GM23338 (cell line): ENCODE results near the gene FGF9. TPM values are rescaled to one million over a fixed set of nuclear protein-coding genes. Genes with fewer than 3 reads are reported as not detected.

Experiments used
- ATAC-seq: fragments of 200-7000 bp; cut with Tn5 transposase; 3 replicates; pipeline ENCODE4 v1.9.1; 2020
- DNase-seq: peaks from one replicate; pipeline ENCODE4 v3.0.0-alpha.2; 2015; ENCODE audit warnings: low spot score
- H2AFZ ChIP-seq: fragments of 200-600 bp; sonication (generic); 2 replicates; pipeline ENCODE4 v1.8.0; 2016; ENCODE audit warnings: antibody characterized with exemption, mild to moderate bottlenecking, moderate library complexity
- H3F3A ChIP-seq: fragments of 200-600 bp; sonication (generic); replicated peaks from 2 replicates; pipeline ENCODE4 v1.8.0; 2017; ENCODE audit warnings: antibody characterized with exemption, mixed run types, low read depth
- H3K27ac ChIP-seq: fragments of 200-600 bp; sonication (generic); 2 replicates; pipeline ENCODE4 v1.6.1; 2016; ENCODE audit warnings: low read depth
- H3K27me3 ChIP-seq: fragments of 200-600 bp; sonication (generic); 2 replicates; pipeline ENCODE4 v1.8.0; 2016; ENCODE audit warnings: mild to moderate bottlenecking, mixed run types, moderate library complexity; ENCODE audit not compliant: insufficient read depth
- H3K36me3 ChIP-seq: fragments of 200-600 bp; sonication (generic); 2 replicates; pipeline ENCODE4 v1.8.0; 2016; ENCODE audit warnings: mild to moderate bottlenecking; ENCODE audit not compliant: insufficient read depth
- H3K4me1 ChIP-seq: fragments of 200-600 bp; sonication (generic); 2 replicates; pipeline ENCODE4 v1.8.0; 2016; ENCODE audit warnings: mild to moderate bottlenecking, moderate library complexity; ENCODE audit not compliant: insufficient read depth
- H3K4me2 ChIP-seq: fragments of 200-600 bp; sonication (generic); 2 replicates; pipeline ENCODE4 v1.7.1; 2017; ENCODE audit warnings: mixed run types
- H3K4me3 ChIP-seq: fragments of 200-600 bp; sonication (generic); 2 replicates; pipeline ENCODE4 v1.6.1; 2016; ENCODE audit warnings: mixed run types
- H3K79me2 ChIP-seq: fragments of 200-600 bp; sonication (generic); replicated peaks from 2 replicates; pipeline ENCODE4 v1.8.0; 2017; ENCODE audit warnings: mild to moderate bottlenecking; ENCODE audit not compliant: insufficient read depth
- H3K9me2 ChIP-seq: fragments of 200-600 bp; sonication (generic); 2 replicates; pipeline ENCODE4 v1.8.0; 2017; ENCODE audit not compliant: insufficient read depth
- H4K20me1 ChIP-seq: fragments of 200-600 bp; sonication (generic); replicated peaks from 2 replicates; pipeline ENCODE4 v1.8.0; 2017; ENCODE audit warnings: mild to moderate bottlenecking; ENCODE audit not compliant: insufficient read depth
- H3K27ac Mint-ChIP-seq: 2 replicates; pipeline ENCODE4 v1.8.0; 2020; ENCODE audit warnings: inconsistent platforms, mild to moderate bottlenecking, moderate library complexity, mixed read lengths
- H3K27me3 Mint-ChIP-seq: 3 replicates; pipeline ENCODE4 v1.8.0; 2022; ENCODE audit warnings: low read depth, mild to moderate bottlenecking, moderate library complexity, mixed read lengths, inconsistent platforms; ENCODE audit not compliant: insufficient read depth, poor library complexity
- H3K36me3 Mint-ChIP-seq: 3 replicates; pipeline ENCODE4 v1.8.0; 2021; ENCODE audit warnings: low read depth, mild to moderate bottlenecking, inconsistent platforms, moderate library complexity, mixed read lengths
- H3K4me1 Mint-ChIP-seq: 3 replicates; pipeline ENCODE4 v1.8.0; 2020; ENCODE audit warnings: mild to moderate bottlenecking, inconsistent platforms, mixed read lengths
- H3K4me3 Mint-ChIP-seq: 3 replicates; pipeline ENCODE4 v1.8.0; 2021; ENCODE audit warnings: moderate library complexity, mild to moderate bottlenecking, inconsistent platforms, mixed read lengths
- H3K9me3 Mint-ChIP-seq: 3 replicates; pipeline ENCODE4 v1.8.0; 2020; ENCODE audit warnings: moderate library complexity, mild to moderate bottlenecking, inconsistent platforms, mixed read lengths
- EZH2 ChIP-seq: fragments of 200-600 bp; sonication (generic); IDR thresholded peaks from one replicate; pipeline ENCODE4 v1.8.0; 2017; ENCODE audit warnings: antibody characterized with exemption, mild to moderate bottlenecking, low read depth; ENCODE audit not compliant: unreplicated experiment
- EZH2phosphoT487 ChIP-seq: fragments of 200-600 bp; sonication (generic); IDR thresholded peaks from one replicate; pipeline ENCODE4 v1.8.1; 2018; ENCODE audit warnings: antibody characterized with exemption; ENCODE audit not compliant: unreplicated experiment
- JUNB ChIP-seq: IDR thresholded peaks from one replicate; pipeline ENCODE4 v1.6.1; 2016; ENCODE audit warnings: antibody characterized with exemption; ENCODE audit not compliant: unreplicated experiment
- NANOG ChIP-seq: IDR thresholded peaks from 2 replicates; pipeline ENCODE4 v1.6.1; 2016; ENCODE audit warnings: antibody characterized with exemption, borderline replicate concordance
- POLR2AphosphoS5 ChIP-seq: IDR thresholded peaks from 2 replicates; pipeline ENCODE4 v1.6.1; 2016; ENCODE audit warnings: antibody characterized with exemption, low read depth
- ZNF114 ChIP-seq: fragments of 250-450 bp; sonication (Bioruptor Pico); IDR thresholded peaks from 2 replicates; pipeline ENCODE4 v1.5.0; 2020; ENCODE audit warnings: mild to moderate bottlenecking, moderate library complexity
- polyA plus RNA-seq: library from polyadenylated mRNA; unstranded; fragments of >200 nt; fragmentation: Nextera tagmentation; extraction: Ambion mirVana; gene quantifications from 2 replicates; pipeline ENCODE4 v1.2.1, GENCODE V29; 2016
- total RNA-seq: library from RNA; depleted of rRNA; stranded (reverse); fragments of >200 nt; shearing (Covaris generic); gene quantifications from 2 replicates; pipeline ENCODE4 v1.2.3, GENCODE V29; 2014
- TF ChIP-seq, protein P1 (sequence below): IDR thresholded peaks from 2 replicates; pipeline ENCODE4 v1.6.1; 2016; ENCODE audit warnings: antibody characterized with exemption

Gene FGF9
- total and polyA plus RNA-seq, 2 experiments from 2014 or later, result 0.27 TPM; not detected in 1

DNA sequence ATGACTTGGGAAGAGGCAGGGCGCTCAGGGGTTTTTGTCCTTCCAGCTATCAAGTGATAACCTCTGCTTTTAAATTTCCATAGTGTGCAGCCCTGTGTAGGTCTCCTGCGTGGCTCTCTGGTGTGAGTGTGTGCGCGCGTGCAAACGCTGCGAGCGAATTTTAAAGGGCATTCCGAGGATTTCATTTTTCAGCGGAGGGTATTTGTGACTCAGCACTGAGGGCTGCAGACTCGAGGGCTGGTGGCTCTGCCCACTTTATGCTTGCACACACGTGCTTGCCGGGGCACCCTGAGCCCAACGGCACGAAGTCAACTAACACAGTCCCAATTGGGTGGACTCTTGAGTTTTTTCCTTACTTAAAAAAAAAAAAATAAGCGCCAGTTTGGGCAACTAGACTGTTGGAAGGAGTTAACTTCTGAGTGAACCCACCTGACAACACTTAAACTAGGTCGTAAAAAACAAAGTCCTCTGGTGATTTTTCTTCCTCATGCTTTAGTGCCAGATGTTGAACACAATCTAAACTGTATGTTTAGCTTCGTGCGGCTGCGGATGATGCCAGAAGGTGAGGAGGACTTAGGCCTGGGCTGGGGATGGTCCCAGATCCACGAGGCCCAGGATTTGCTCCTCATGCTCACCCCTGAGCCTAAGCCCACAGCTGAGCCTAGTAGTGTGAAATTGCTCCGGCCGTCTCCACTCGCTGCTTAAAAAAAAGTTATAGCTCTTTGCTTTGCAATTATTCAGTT, 2.1 kb downstream of the FGF9 start:
- H3K9me2 ChIP-seq, result no peaks in the 10 kb centered on the region
- ATAC-seq (no peak), DNase-seq (no peak)
- TF ChIP-seq EZH2, result peak; percentile 80
- no peak for TF ChIP-seq ZNF114
- TF ChIP-seq EZH2phosphoT487, result no peak
- peak overlapping the region; percentile 63 for H3K4me3 Mint-ChIP-seq
- no peak overlapping the region for H3K27ac Mint-ChIP-seq
- H3K36me3 ChIP-seq, result no peaks in the 10 kb centered on the region
- H3K4me1 ChIP-seq, result peaks cover 47% of the 10 kb centered on the region
- no peaks in the 10 kb centered on the region for H3K36me3 Mint-ChIP-seq
- H4K20me1 ChIP-seq, result peaks cover 12% of the 10 kb centered on the region
- H3K4me2 ChIP-seq, result peak overlapping the region; percentile 89
- H2AFZ ChIP-seq, result 0 out of 2 replicates have a peak overlapping the region, but pooled peaks have one; percentile 59
- peaks cover 39% of the 10 kb centered on the region for H3K4me1 Mint-ChIP-seq
- H3K79me2 ChIP-seq, result no peaks in the 10 kb centered on the region
- H3K4me3 ChIP-seq, result peak overlapping the region; percentile 70
- H3K27me3 Mint-ChIP-seq, result peaks cover 81% of the 10 kb centered on the region
- peaks cover 8% of the 10 kb centered on the region for H3F3A ChIP-seq
- no peaks in the 10 kb centered on the region; the same call in 2 of the 3 replicates for H3K9me3 Mint-ChIP-seq
- no peak overlapping the region for H3K27ac ChIP-seq
- H3K27me3 ChIP-seq, result peaks cover 97% of the 10 kb centered on the region

- H3F3A ChIP-seq, result peaks cover 6% of the 10 kb centered on the region
- H3K27me3 ChIP-seq, result peaks cover 97% of the 10 kb centered on the region
- H3K4me3 ChIP-seq, result peak overlapping the region; percentile 70
- ATAC-seq (no peak), DNase-seq (peak; percentile 52)
- Mint-ChIP-seq H3K4me3 (peak overlapping the region; percentile 63), H3K4me1 (peaks cover 34% of the 10 kb centered on the region), H3K27me3 (peaks cover 76% of the 10 kb centered on the region), H3K36me3 (no peaks in the 10 kb centered on the region), H3K9me3 (no peaks in the 10 kb centered on the region; the same call in 2 of the 3 replicates), H3K27ac (no peak overlapping the region)
- no peak overlapping the region for H3K27ac ChIP-seq
- TF ChIP-seq, protein P1, sequence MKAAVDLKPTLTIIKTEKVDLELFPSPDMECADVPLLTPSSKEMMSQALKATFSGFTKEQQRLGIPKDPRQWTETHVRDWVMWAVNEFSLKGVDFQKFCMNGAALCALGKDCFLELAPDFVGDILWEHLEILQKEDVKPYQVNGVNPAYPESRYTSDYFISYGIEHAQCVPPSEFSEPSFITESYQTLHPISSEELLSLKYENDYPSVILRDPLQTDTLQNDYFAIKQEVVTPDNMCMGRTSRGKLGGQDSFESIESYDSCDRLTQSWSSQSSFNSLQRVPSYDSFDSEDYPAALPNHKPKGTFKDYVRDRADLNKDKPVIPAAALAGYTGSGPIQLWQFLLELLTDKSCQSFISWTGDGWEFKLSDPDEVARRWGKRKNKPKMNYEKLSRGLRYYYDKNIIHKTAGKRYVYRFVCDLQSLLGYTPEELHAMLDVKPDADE, result no peak
- no peak for TF ChIP-seq EZH2phosphoT487
- no peak for TF ChIP-seq JUNB
- TF ChIP-seq POLR2AphosphoS5, result no peak
- no peak for TF ChIP-seq EZH2
- no peaks in the 10 kb centered on the region for H3K79me2 ChIP-seq
- H4K20me1 ChIP-seq, result peaks cover 12% of the 10 kb centered on the region
- no peaks in the 10 kb centered on the region for H3K36me3 ChIP-seq
- H3K4me2 ChIP-seq, result peak overlapping the region; percentile 89
- H2AFZ ChIP-seq, result 0 out of 2 replicates have a peak overlapping the region, but pooled peaks have one; percentile 59
- H3K4me1 ChIP-seq, result peaks cover 44% of the 10 kb centered on the region
- no peaks in the 10 kb centered on the region for H3K9me2 ChIP-seq
Measured at GRCh38 chr13:21673539-21673788, 2.6 kb downstream of the FGF9 start.

DNA sequence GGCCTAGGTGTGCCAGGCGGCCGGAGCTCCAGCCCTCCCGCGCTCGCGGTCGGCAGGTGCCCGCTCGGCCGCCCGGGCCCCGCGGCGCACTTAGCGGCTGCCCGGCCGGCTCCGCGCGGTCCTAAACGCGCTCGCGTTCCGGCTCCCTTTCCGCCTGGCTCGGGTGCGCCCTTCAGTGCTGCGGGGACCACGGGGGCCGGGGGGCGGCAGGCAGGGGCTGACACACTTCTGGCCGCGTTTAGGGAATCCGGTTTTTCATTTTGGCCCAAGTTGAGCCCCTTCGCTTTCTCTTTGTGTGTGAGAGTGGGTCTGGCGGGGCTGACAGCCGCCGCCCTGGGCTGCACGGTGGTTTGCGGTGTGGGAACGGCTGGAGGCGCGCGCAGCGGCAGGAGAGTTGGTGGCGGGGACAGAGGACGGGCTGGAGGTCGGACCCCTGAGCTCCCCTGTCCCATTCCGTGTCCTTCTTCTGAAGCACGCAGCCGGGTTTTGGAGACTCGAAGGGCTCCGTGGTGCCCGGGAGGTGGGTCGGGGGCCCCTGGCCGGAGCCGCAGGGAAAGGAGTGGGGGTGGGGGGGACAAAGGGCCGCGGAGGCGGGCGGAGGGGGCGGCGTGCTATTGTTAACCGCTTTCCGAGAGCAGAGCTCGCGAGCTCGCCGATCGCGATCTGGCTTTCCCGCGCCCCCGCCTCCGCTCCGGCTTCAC, 3.1 kb downstream of the FGF9 start:
- no peak overlapping the region for H3K27ac ChIP-seq
- peak overlapping the region; percentile 70 for H3K4me3 ChIP-seq
- H3K4me2 ChIP-seq, result peak overlapping the region; percentile 89
- no peaks in the 10 kb centered on the region for H3K36me3 Mint-ChIP-seq
- peaks cover 31% of the 10 kb centered on the region for H3K4me1 Mint-ChIP-seq
- peaks cover 71% of the 10 kb centered on the region for H3K27me3 Mint-ChIP-seq
- peaks cover 39% of the 10 kb centered on the region for H3K4me1 ChIP-seq
- no peaks in the 10 kb centered on the region for H3K36me3 ChIP-seq
- no peak overlapping the region for H3K27ac Mint-ChIP-seq
- peak overlapping the region; percentile 76 for H3K4me3 Mint-ChIP-seq
- peaks cover 5% of the 10 kb centered on the region for H3F3A ChIP-seq
- no peaks in the 10 kb centered on the region for H3K79me2 ChIP-seq
- H4K20me1 ChIP-seq, result peaks cover 12% of the 10 kb centered on the region
- no peak for TF ChIP-seq ZNF114
- no peak for TF ChIP-seq NANOG
- TF ChIP-seq EZH2, result peak; percentile 52
- no peak for TF ChIP-seq POLR2AphosphoS5
- ATAC-seq (peak; percentile 14), DNase-seq (peak; percentile 83)
- no peaks in the 10 kb centered on the region; the same call in 2 of the 3 replicates for H3K9me3 Mint-ChIP-seq
- H2AFZ ChIP-seq, result peak overlapping the region; percentile 98
- H3K27me3 ChIP-seq, result peaks cover 93% of the 10 kb centered on the region
- H3K9me2 ChIP-seq, result no peaks in the 10 kb centered on the region
